HCEC 1CT (cell line): ENCODE measurements around the gene SUDS3.

Experiments used
- DNase-seq: peaks from one replicate; pipeline ENCODE4 v3.0.0-alpha.2; 2017

The SUDS3 gene

GRCh38 chr12:118357257-118358007, 18.9 kb upstream of the SUDS3 start:
- DNase-seq, result peak; percentile 79

- no peak for DNase-seq
Observed at GRCh38 chr12:118358008-118358359, 18.4 kb upstream of the SUDS3 start.

GRCh38 chr12:118358612-118359540, 17.5 kb upstream of the SUDS3 start:
- peak; percentile 41 for DNase-seq

GRCh38 chr12:118359541-118359915, 16.8 kb upstream of the SUDS3 start:
- no peak for DNase-seq

GRCh38 chr12:118361092-118361404, 15.3 kb upstream of the SUDS3 start:
- DNase-seq, result no peak

GRCh38 chr12:118361889-118362288, 14.5 kb upstream of the SUDS3 start:
- DNase-seq, result no peak

- DNase-seq, result no peak
Observed at GRCh38 chr12:118368821-118369220, 7.5 kb upstream of the SUDS3 start.

GRCh38 chr12:118370601-118371000, 5.8 kb upstream of the SUDS3 start:
- no peak for DNase-seq

- peak; percentile 37 for DNase-seq
Observed at GRCh38 chr12:118371321-118372282, 4.8 kb upstream of the SUDS3 start.

GRCh38 chr12:118372541-118373495, 3.5 kb upstream of the SUDS3 start, which contains the start of gene TAOK3:
Gene TAOK3 (minus strand): TSS chr12:118372907. CDS start chr12:118255567, 117,340 bp downstream.
- peak; percentile 100 for DNase-seq

GRCh38 chr12:118373616-118374015, 2.7 kb upstream of the SUDS3 start:
- no peak for DNase-seq

- DNase-seq, result no peak
Observed at GRCh38 chr12:118374126-118374725, 2.1 kb upstream of the SUDS3 start.

- DNase-seq, result no peak
Observed at GRCh38 chr12:118374909-118375308, 1.4 kb upstream of the SUDS3 start.

GRCh38 chr12:118375348-118375747, 1.0 kb upstream of the SUDS3 start:
- no peak for DNase-seq

- DNase-seq, result no peak
Observed at GRCh38 chr12:118377021-118377883, 897 bp downstream of the SUDS3 start.

- peak; percentile 44 for DNase-seq
Observed at GRCh38 chr12:118377884-118378470, 1.6 kb downstream of the SUDS3 start.

GRCh38 chr12:118391424-118391823, 15.1 kb downstream of the SUDS3 start:
- no peak for DNase-seq

- DNase-seq, result no peak
Observed at GRCh38 chr12:118391836-118392235, 15.5 kb downstream of the SUDS3 start.

GRCh38 chr12:118397708-118398440, 21.5 kb downstream of the SUDS3 start:
- DNase-seq, result no peak
